ENCODE results near the gene FKBP2.

DNA sequence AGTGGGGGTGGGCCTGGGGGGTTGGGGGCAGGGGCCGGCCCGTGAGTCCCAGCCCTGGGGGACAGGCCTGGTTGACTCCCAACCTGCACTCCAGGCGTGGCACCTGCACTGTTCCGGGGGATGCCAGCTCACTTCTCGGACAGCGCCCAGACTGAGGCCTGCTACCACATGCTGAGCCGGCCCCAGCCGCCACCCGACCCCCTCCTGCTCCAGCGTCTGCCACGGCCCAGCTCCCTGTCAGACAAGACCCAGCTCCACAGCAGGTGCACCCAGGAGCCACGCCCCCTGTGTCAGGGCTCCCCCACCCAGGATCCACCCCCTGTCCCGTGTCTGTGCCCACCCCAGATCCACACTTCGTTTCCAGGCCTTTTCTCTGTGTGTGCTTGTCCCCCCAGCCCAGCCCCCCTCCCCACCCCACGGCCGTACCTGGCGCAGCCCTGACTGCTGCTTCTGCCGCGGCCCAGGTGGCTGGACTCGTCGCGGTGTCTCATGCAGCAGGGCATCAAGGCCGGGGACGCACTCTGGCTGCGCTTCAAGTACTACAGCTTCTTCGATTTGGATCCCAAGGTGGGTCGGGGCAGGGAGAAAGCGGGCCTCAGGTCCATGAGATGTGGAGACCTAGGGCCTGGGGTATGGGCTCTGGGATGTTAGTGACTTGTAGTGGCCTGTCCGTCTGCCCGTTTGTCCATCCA, 29.6 kb upstream of the FKBP2 start:
- TF ChIP-seq GATA2 (IDR thresholded peaks at IDR 0.05; ENCODE audit: low read depth, low read length) (no peak), GATA3 (IDR thresholded peaks at IDR 0.05; ENCODE audit: low read depth, low read length) (no peak)
